HAP-1 (cell line): ENCODE measurements around the gene REEP5.
"Not testable (repeated sequence)": the region's sequence is repeated elsewhere in the genome, so short reads cannot be mapped to it uniquely, and the experiment has no call there.

Experiments used
- DNase-seq, 2 experiments: peaks; one replicate each; pipeline ENCODE4 v3.0.0-alpha.2; 2016 to 2020; ENCODE audit warnings: low spot score in 2 of 2
- H3K27me3 ChIP-seq: fragments of 250-450 bp; sonication (Bioruptor Pico); 2 replicates; pipeline ENCODE4 v1.5.1; 2020; ENCODE audit warnings: low read depth, mild to moderate bottlenecking, moderate library complexity
- H3K36me3 ChIP-seq: fragments of 250-450 bp; sonication (Bioruptor Pico); replicated peaks from 2 replicates; pipeline ENCODE4 v1.5.1; 2020; ENCODE audit warnings: mild to moderate bottlenecking
- H3K4me1 ChIP-seq: fragments of 250-450 bp; sonication (Bioruptor Pico); 2 replicates; pipeline ENCODE4 v1.5.1; 2020; ENCODE audit warnings: mild to moderate bottlenecking
- H3K4me3 ChIP-seq: fragments of 250-450 bp; sonication (Bioruptor Pico); 2 replicates; pipeline ENCODE4 v1.5.1; 2020; ENCODE audit warnings: mild to moderate bottlenecking, moderate library complexity
- H3K9me3 ChIP-seq: fragments of 250-450 bp; sonication (Bioruptor Pico); 2 replicates; pipeline ENCODE4 v1.5.1; 2020; ENCODE audit warnings: mild to moderate bottlenecking, moderate library complexity
- in situ Hi-C: fragments of 300-500 bp; cut with MboI; formaldehyde crosslinking; loops from 3 replicates; pipeline ENCODE4 v1.14.3; 2020; ENCODE audit warnings: low sequenced_read_pairs, inconsistent platforms, mixed read lengths

REEP5 gene

DNA sequence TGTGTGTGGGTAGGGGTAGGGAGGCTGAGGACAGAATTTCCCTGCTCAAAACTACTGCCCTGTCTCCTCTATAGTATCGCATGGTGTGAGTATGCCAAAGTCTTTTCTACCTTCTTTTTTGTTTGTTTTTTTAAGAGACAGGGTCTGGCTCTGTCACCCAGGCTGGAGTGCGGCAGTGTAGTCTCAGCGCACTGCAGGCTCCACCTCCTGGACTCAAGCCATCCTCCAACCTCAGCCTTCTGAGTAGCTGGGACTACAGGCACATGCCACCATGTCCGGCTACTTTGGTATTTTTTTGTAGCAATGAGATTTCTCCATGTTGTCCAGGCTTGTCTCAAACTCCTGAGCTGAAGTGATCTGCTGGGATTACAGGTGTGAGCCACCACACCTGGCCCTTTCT is 58.5 kb downstream of the REEP5 start:
- H3K4me1 ChIP-seq: peaks cover 5% of the 10 kb centered on the region
- no peak for DNase-seq
- H3K27me3 ChIP-seq: no peaks in the 10 kb centered on the region; the same call in 1 of the 2 replicates
- H3K9me3 ChIP-seq: no peaks in the 10 kb centered on the region
- H3K36me3 ChIP-seq: peaks cover 52% of the 10 kb centered on the region
- in situ Hi-C loops: no loop called here
- no peak overlapping the region for H3K4me3 ChIP-seq

DNA sequence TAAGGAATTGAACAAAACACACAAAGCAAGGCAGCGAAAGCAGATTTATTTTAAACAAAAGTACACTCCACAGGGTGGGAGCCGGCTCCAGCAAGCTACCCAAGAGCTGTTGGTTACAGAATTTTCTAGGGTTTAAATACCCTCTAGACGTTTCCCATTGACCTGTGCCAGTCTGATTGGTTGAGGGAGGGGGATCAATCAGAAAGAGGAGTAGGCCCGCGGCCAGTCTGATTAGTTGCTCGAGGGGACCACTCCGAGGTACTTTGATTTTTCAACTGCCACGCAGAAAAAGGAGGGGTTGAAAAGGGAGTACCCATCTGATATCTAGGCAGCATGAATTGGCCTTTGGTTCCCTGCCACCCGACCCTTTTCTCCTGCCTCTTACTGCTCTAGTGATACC is 59.9 kb downstream of the REEP5 start:
- peaks cover 38% of the 10 kb centered on the region for H3K36me3 ChIP-seq
- DNase-seq: peak in 1 of 2 experiments; percentile 36
- H3K9me3 ChIP-seq: no peaks in the 10 kb centered on the region
- peaks cover 5% of the 10 kb centered on the region for H3K4me1 ChIP-seq
- H3K27me3 ChIP-seq: no peaks in the 10 kb centered on the region; the same call in 1 of the 2 replicates
- peak overlapping the region; percentile 97 for H3K4me3 ChIP-seq
- in situ Hi-C loops: no loop called here

DNA sequence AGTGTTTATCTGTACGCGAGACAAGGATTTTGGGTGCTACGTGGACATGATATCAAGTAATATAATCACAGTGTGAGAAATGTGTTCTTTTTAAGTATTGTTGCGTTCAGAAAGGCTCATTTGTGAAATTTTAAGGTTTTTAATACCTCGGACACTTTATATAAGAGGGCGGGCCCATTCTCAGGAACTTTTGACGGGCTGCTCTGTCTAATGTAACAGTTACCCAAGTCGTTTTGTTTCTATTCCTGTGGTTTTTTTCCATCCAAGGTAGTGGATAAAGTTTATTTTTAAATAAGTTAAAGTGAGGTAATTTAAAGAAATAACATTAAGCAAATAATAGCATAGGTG is 60.4 kb downstream of the REEP5 start:
- H3K36me3 ChIP-seq: peaks cover 34% of the 10 kb centered on the region
- in situ Hi-C loops: no loop called here
- H3K27me3 ChIP-seq: no peaks in the 10 kb centered on the region; the same call in 1 of the 2 replicates
- peak overlapping the region; percentile 97 for H3K4me3 ChIP-seq
- peaks cover 5% of the 10 kb centered on the region for H3K4me1 ChIP-seq
- DNase-seq: no peak
- H3K9me3 ChIP-seq: no peaks in the 10 kb centered on the region

DNA sequence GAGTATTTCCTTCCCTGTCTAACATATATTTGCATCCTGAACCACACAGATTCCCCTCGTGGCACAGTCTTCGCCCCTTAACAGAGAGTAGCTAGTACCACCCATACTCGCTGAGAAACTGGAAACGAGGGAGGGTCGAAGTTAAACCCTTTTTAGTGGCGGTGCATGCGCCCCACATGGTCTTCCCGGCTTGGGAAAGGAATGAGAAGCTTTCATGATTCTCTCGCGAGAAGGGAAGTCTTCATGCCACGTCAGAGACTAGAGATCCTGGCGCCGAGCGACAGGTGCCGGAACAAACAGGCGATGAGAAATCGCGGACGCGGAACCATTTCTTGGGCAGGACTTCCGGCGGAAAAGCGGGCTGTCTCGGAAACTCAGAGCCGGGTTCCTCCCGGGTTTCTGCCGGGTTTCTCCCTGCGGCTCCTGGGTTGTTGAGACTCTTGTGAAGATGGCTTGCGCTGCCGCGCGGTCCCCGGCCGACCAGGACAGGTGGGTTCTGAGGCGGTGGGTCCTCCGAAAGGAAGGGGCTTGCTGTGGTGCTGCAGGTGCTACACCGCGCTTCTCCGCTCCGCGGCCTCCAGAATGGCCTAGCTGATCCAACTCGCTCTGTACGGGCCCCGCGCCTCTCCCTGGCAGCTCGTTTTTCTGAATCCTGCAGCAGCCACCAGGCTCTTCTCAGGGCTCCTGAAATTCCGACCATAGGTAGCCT is 60.9 kb downstream of the REEP5 start, which contains the start of gene SRP19:
SRP19 (plus strand) TSS at position 359 of the 709 bp plus-strand sequence; CDS start at position 449, 90 bp downstream.
- in situ Hi-C loops: no loop called here
- peaks cover 2% of the 10 kb centered on the region for H3K27me3 ChIP-seq
- peak; percentile 94 to 96 for DNase-seq
- peak within 1 kb of the TSS; percentile 97 for H3K4me3 ChIP-seq
- peaks cover 29% of the 10 kb centered on the region for H3K36me3 ChIP-seq
- H3K9me3 ChIP-seq: no peaks in the 10 kb centered on the region
- H3K4me1 ChIP-seq: peaks cover 5% of the 10 kb centered on the region

GRCh38 chr5:112860571-112860928 is 61.5 kb downstream of the REEP5 start:
- H3K4me3 ChIP-seq: peak overlapping the region; percentile 97
- DNase-seq, in situ Hi-C loops, H3K27me3 ChIP-seq, H3K4me1 ChIP-seq, H3K9me3 ChIP-seq: not testable (repeated sequence)
- peaks cover 26% of the 10 kb centered on the region for H3K36me3 ChIP-seq

- in situ Hi-C loops: no loop called here
- DNase-seq: no peak
Measured at GRCh38 chr5:112857866-112858265, 64.2 kb downstream of the REEP5 start.

DNA sequence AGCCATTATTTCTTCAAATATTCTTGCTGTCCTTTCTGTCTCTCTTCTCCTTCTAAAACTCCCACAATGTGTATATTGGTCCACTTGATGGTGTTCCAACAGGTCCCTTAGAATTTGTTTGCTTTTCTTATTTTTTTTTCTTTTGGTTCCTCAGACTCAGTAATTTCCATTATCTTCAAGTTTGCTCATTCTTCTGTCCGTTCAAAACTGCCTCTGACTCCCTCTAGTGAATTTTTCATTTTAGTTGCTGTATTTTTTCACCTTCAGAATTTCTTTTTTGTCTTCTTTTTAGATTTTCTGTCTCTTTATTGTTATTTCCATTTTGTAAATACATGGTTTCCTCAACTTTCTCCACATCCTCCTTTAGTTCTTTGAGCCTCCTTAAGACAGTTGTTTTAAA is 67.4 kb downstream of the REEP5 start:
- Histone ChIP-seq H3K4me3 (no peak overlapping the region), H3K4me1 (no peaks in the 10 kb centered on the region), H3K27me3 (peaks cover 4% of the 10 kb centered on the region), H3K36me3 (no peaks in the 10 kb centered on the region), H3K9me3 (no peaks in the 10 kb centered on the region; the same call in 1 of the 2 replicates)
- in situ Hi-C loops: no loop called here
- no peak for DNase-seq

More at GRCh38 chr5:112857866-112858265, 64.2 kb downstream of the REEP5 start:
- Histone ChIP-seq H3K36me3 (peaks cover 1% of the 10 kb centered on the region), H3K4me3 (no peak overlapping the region), H3K9me3 (no peaks in the 10 kb centered on the region; the same call in 1 of the 2 replicates), H3K27me3 (peaks cover 4% of the 10 kb centered on the region), H3K4me1 (peaks cover 5% of the 10 kb centered on the region)

DNA sequence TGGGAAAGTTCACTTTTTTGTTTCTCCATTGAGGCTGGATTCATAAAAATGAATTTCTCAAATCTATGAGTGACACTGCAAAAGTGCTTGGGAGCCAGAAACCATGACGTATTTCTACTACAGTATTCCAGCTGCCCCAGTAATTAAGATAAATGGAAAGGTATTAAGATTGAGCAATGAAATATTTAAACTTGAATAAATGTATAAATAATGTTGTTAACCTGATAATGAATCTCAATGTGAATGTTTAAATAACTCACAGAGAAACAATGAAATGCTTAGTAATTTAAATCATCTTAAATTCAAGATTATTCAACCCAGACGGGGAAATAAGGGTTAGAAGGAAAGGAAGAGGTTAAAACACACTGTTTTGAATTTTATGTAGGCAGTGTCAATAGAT is 72.1 kb downstream of the REEP5 start:
- in situ Hi-C loops: no loop called here
- no peak overlapping the region for H3K4me3 ChIP-seq
- no peak for DNase-seq

DNA sequence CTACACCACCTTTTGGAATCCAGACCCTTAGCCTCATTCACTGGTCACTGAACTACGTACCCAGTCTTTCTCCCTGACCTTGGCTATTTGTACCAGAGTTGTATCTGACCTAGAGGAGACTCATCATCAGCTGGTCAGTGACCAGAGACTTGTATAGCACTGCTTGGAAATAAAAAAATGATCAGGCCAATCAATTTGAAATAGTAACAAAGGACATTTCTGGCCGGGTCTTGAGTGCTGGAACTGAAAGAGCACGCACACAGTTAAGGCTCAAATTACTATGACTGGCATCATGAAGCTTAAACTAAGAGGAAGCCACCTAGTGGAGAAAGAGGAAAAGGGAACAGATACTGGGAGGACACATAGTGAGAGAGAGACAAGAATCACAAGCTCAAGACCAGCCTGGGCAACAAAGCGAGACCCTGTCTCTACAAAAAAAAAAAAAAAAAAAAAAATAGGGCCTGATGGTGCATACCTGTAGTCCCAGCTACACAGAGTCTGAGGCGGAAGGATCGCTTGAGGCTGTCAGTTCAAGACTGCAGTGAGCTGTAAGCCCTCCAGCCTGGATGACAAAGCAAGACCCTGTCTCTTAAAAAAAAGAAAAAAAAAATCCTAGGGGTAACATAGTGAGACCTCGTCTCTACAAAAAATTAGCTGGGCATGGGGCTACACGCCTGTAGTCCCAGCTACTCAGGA is 73.8 kb downstream of the REEP5 start:
- Histone ChIP-seq H3K27me3 (no peaks in the 10 kb centered on the region), H3K4me3 (no peak overlapping the region), H3K4me1 (no peaks in the 10 kb centered on the region; the same call in 1 of the 2 replicates), H3K9me3 (no peaks in the 10 kb centered on the region), H3K36me3 (no peaks in the 10 kb centered on the region)
- peak; percentile 29 to 87 for DNase-seq
- in situ Hi-C loops: no loop called here

More for the DNA sequence above, 72.1 kb downstream of the REEP5 start:
- Histone ChIP-seq H3K9me3 (no peaks in the 10 kb centered on the region; the same call in 1 of the 2 replicates), H3K4me1 (no peaks in the 10 kb centered on the region; the same call in 1 of the 2 replicates), H3K36me3 (no peaks in the 10 kb centered on the region), H3K27me3 (no peaks in the 10 kb centered on the region)

- Histone ChIP-seq H3K9me3 (no peaks in the 10 kb centered on the region), H3K36me3 (no peaks in the 10 kb centered on the region), H3K4me3 (no peak overlapping the region), H3K27me3 (no peaks in the 10 kb centered on the region), H3K4me1 (no peaks in the 10 kb centered on the region; the same call in 1 of the 2 replicates)
- in situ Hi-C loops: no loop called here
- no peak for DNase-seq
Measured at GRCh38 chr5:112847306-112847705, 74.7 kb downstream of the REEP5 start.

- H3K36me3 ChIP-seq: no peaks in the 10 kb centered on the region
- DNase-seq: no peak
- no peaks in the 10 kb centered on the region; the same call in 1 of the 2 replicates for H3K4me1 ChIP-seq
- in situ Hi-C loops: no loop called here
- no peak overlapping the region for H3K4me3 ChIP-seq
- no peaks in the 10 kb centered on the region for H3K27me3 ChIP-seq
- H3K9me3 ChIP-seq: no peaks in the 10 kb centered on the region
Measured at GRCh38 chr5:112846556-112846955, 75.5 kb downstream of the REEP5 start.

DNA sequence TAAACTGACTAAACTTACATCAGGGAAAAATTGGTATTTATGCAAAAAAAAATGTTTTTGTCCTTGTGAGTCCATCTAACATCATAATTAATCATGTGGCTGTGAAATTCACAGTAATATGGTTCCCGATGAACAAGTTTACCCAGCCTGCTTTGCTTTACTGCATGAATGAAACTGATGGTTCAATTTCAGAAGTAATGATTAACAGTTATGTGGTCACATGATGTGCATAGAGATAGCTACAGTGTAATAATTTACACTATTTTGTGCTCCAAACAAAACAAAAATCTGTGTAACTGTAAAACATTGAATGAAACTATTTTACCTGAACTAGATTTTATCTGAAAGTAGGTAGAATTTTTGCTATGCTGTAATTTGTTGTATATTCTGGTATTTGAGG is 77.5 kb downstream of the REEP5 start:
- H3K9me3 ChIP-seq: no peaks in the 10 kb centered on the region
- in situ Hi-C loops: no loop called here
- DNase-seq: no peak

DNA sequence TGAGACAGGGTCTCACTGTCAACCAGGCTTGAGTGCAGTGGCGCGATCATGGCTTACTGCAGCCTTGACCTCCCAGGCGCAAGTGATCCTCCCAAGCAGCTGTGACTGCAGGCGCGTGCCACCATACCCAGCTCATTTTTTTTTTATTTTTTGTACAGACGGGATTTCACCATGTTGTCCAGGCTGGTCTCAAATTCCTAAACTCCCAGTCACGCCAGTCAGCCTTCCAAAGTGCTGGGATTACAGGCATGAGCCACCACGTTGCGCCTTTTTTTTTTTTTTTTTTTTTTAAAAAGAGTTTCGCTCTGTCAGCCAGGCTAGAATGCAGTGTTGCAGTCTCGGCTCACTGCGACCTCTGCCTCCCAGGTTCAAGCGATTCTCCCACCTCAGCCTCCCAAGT is 88.1 kb downstream of the REEP5 start:
- H3K4me1 ChIP-seq: no peaks in the 10 kb centered on the region
- peaks cover 14% of the 10 kb centered on the region for H3K36me3 ChIP-seq
- no peak for DNase-seq
- in situ Hi-C loops: no loop called here
- no peaks in the 10 kb centered on the region for H3K27me3 ChIP-seq
- H3K4me3 ChIP-seq: no peak overlapping the region
- H3K9me3 ChIP-seq: no peaks in the 10 kb centered on the region

More for the DNA sequence above, 77.5 kb downstream of the REEP5 start:
- no peaks in the 10 kb centered on the region for H3K36me3 ChIP-seq
- H3K27me3 ChIP-seq: no peaks in the 10 kb centered on the region
- no peak overlapping the region for H3K4me3 ChIP-seq
- H3K4me1 ChIP-seq: no peaks in the 10 kb centered on the region; the same call in 1 of the 2 replicates

GRCh38 chr5:112830378-112830777 is 91.6 kb downstream of the REEP5 start:
- no peak for DNase-seq
- in situ Hi-C loops: no loop called here
- H3K4me1 ChIP-seq: peaks cover 2% of the 10 kb centered on the region; the same call in 1 of the 2 replicates
- H3K36me3 ChIP-seq: 0 out of 2 replicates have a peak, but pooled peaks cover 3% of the 10 kb centered on the region
- no peaks in the 10 kb centered on the region for H3K27me3 ChIP-seq
- no peak overlapping the region for H3K4me3 ChIP-seq
- H3K9me3 ChIP-seq: no peaks in the 10 kb centered on the region
